ENCODE data around the gene CLMN.

The CLMN gene

GRCh38 chr14:95264271-95264973 lies 55.3 kb downstream of the CLMN start:
- DNase-seq (ENCODE audit: low read depth in 2 of 2) = no peak
- TF ChIP-seq CTCF (IDR thresholded peaks at IDR 0.05; ENCODE audit: low read depth, low read length) = no peak
- H3K4me3 ChIP-seq (replicated peaks in 1 of 2; ENCODE audit: low read depth in 2 of 2, low read length in 2 of 2) = no peak overlapping the region

- H3K4me3 ChIP-seq (replicated peaks in 1 of 2; ENCODE audit: low read depth in 2 of 2, low read length in 2 of 2) = no peak overlapping the region
- no peak for DNase-seq (ENCODE audit: low read depth in 2 of 2)
- TF ChIP-seq CTCF (IDR thresholded peaks at IDR 0.05; ENCODE audit: low read depth, low read length) = no peak
Measured at GRCh38 chr14:95263527-95264231, 56.0 kb downstream of the CLMN start.

GRCh38 chr14:95262511-95262891 lies 57.2 kb downstream of the CLMN start:
- H3K4me3 ChIP-seq (replicated peaks in 1 of 2; ENCODE audit: low read depth in 2 of 2, low read length in 2 of 2) = no peak overlapping the region
- no peak for TF ChIP-seq CTCF (IDR thresholded peaks at IDR 0.05; ENCODE audit: low read depth, low read length)
- DNase-seq (ENCODE audit: low read depth in 2 of 2) = no peak

- TF ChIP-seq CTCF (IDR thresholded peaks at IDR 0.05; ENCODE audit: low read depth, low read length) = no peak
- no peak overlapping the region for H3K4me3 ChIP-seq (replicated peaks in 1 of 2; ENCODE audit: low read depth in 2 of 2, low read length in 2 of 2)
- peak in 1 of 2 donors; percentile 33 for DNase-seq (ENCODE audit: low read depth in 2 of 2)
Measured at GRCh38 chr14:95261616-95262510, 57.8 kb downstream of the CLMN start.

- H3K4me3 ChIP-seq (replicated peaks in 1 of 2; ENCODE audit: low read depth in 2 of 2, low read length in 2 of 2) = no peak overlapping the region
- no peak for TF ChIP-seq CTCF (IDR thresholded peaks at IDR 0.05; ENCODE audit: low read depth, low read length)
- peak; percentile 42 to 88 for DNase-seq (ENCODE audit: low read depth in 2 of 2)
Measured at GRCh38 chr14:95260537-95261361, 59.0 kb downstream of the CLMN start.

All from cardiac fibroblast (primary cell).